HG03354 (cell line): ENCODE data around the gene LRCH3.

ENCODE experiments used
- ATAC-seq: cut with Tn5 transposase; IDR thresholded peaks from one replicate; pipeline ENCODE4 v1.9.1; 2021; ENCODE audit warnings: mild to moderate bottlenecking; ENCODE audit not compliant: unreplicated experiment, poor library complexity, severe bottlenecking

Gene LRCH3

GRCh38 chr3:197791113-197791891 lies at the start of gene LRCH3:
Gene LRCH3 (plus strand): TSS chr3:197791254. CDS start chr3:197791279, 25 bp downstream.
- ATAC-seq, result peak; percentile 84

- ATAC-seq, result no peak
Observed at GRCh38 chr3:197742787-197743186, 48.3 kb upstream of the LRCH3 start.

GRCh38 chr3:197746209-197746608 lies 44.8 kb upstream of the LRCH3 start:
- ATAC-seq, result no peak

- no peak for ATAC-seq
Observed at GRCh38 chr3:197746801-197747237, 44.2 kb upstream of the LRCH3 start.

- ATAC-seq, result no peak
Observed at GRCh38 chr3:197748597-197749314, 42.3 kb upstream of the LRCH3 start.

GRCh38 chr3:197749315-197749600 lies 41.8 kb upstream of the LRCH3 start:
- ATAC-seq, result peak; percentile 48

GRCh38 chr3:197749601-197750395 lies 41.3 kb upstream of the LRCH3 start, which contains the start of gene FYTTD1:
Gene FYTTD1 (plus strand): TSS chr3:197749883. CDS start chr3:197749972, 89 bp downstream.
- ATAC-seq, result peak; percentile 82

GRCh38 chr3:197750396-197750831 lies 40.6 kb upstream of the LRCH3 start:
- ATAC-seq, result peak; percentile 57

GRCh38 chr3:197750858-197751737 lies 40.0 kb upstream of the LRCH3 start:
- ATAC-seq, result no peak

GRCh38 chr3:197752107-197752506 lies 38.9 kb upstream of the LRCH3 start:
- no peak for ATAC-seq

- ATAC-seq, result no peak
Observed at GRCh38 chr3:197753263-197753662, 37.8 kb upstream of the LRCH3 start.

GRCh38 chr3:197756704-197757103 lies 34.4 kb upstream of the LRCH3 start:
- ATAC-seq, result no peak

- ATAC-seq, result no peak
Observed at GRCh38 chr3:197758512-197758911, 32.5 kb upstream of the LRCH3 start.

- ATAC-seq, result no peak
Observed at GRCh38 chr3:197761784-197762183, 29.3 kb upstream of the LRCH3 start.

- ATAC-seq, result no peak
Observed at GRCh38 chr3:197775317-197775716, 15.7 kb upstream of the LRCH3 start.

- peak; percentile 56 for ATAC-seq
Observed at GRCh38 chr3:197782230-197782629, 8.8 kb upstream of the LRCH3 start.

GRCh38 chr3:197784019-197784585 lies 7.0 kb upstream of the LRCH3 start:
- no peak for ATAC-seq

GRCh38 chr3:197787412-197787811 lies 3.6 kb upstream of the LRCH3 start:
- ATAC-seq, result no peak

GRCh38 chr3:197789309-197789708 lies 1.7 kb upstream of the LRCH3 start:
- no peak for ATAC-seq
